ENCODE results near the gene FIGNL1. TPM values are rescaled to one million over a fixed set of nuclear protein-coding genes. Genes with fewer than 3 reads are reported as not detected.

FIGNL1 gene
- total and polyA plus RNA-seq, 2 donors (not counting 3 experiments of a cell fraction or from before 2014, with no cell fraction given) = 20.8 to 49.3 TPM

DNA sequence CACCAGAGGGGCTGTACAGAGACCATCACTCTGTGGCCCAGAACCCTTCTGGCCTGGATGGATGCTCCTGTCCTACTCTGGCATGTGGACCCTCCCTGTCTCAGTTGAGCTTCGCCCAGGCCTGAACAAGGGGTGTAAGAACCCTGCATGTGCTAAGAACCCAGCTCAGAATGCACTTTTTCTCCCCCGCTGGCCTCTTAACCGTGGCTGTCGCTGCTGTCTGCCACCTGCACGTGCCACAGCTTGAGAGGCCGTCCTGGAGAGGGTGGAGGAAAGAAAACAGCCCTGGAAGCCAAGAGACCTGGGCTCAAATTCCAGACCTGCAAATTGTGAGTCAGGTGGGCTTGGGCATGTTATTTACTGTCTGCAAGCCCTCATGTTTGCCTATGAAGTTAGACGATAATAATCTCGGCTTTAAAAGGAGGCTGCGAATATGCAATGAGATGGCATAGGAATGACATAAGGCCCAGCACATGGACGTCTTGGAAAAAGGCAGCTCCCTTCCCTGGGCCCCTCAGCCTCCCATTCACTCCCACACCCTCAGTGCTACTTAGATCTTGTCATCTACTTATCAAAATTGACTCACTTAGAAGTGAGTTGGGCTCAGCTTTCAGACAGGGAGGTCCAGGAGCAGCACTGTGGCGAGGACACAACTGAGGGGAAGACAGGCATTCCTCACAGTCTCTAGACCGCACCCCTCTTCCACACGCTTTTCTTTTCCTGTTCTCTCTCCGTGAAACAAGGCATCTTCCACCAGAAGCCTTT lies 31.4 kb downstream of the FIGNL1 start:
- H3K36me3 ChIP-seq (ENCODE audit: control insufficient read depth in 2 of 2, extremely low read depth in 1 of 2, insufficient read depth in 2 of 2, low read length in 2 of 2) = no peaks in the 10 kb centered on the region
- no peak overlapping the region for H3K27ac ChIP-seq (ENCODE audit: insufficient read depth, low read depth, low read length)
- intact Hi-C loops (cut with micrococcal nuclease) = loop anchor here (1.0 to 2.0 kb wide), 4 partner anchors 213 to 742 kb away; no protein-coding TSS in a partner anchor
- H3K4me3 ChIP-seq (replicated peaks in 1 of 3; ENCODE audit: insufficient read depth in 1 of 3, low read depth in 1 of 3, low read length in 3 of 3) = no peak overlapping the region
- BruUV-seq (replicated peaks) = no TSS peak
- H3K9me1 ChIP-seq (replicated peaks; ENCODE audit: control insufficient read depth, extremely low read depth, insufficient read depth, low read length) = no peaks in the 10 kb centered on the region
- FAIRE-seq (no peak), DNase-seq (ENCODE audit: low read depth, low spot score) (no peak)
- peaks cover 12% of the 10 kb centered on the region for H3K4me1 ChIP-seq (ENCODE audit: control insufficient read depth, extremely low read depth, insufficient read depth, low read length)
- H3K27me3 ChIP-seq (ENCODE audit: control insufficient read depth in 2 of 2, insufficient read depth in 2 of 2, low read length in 2 of 2) = peaks cover 0 to 8% of the 10 kb centered on the region in 2 experiments
- H3K9ac ChIP-seq (replicated peaks; ENCODE audit: extremely low read depth, insufficient read depth, low read length) = no peak overlapping the region
- H2AFZ ChIP-seq (ENCODE audit: low read depth, low read length) = no peak overlapping the region
- no peak overlapping the region for H3K4me2 ChIP-seq (ENCODE audit: insufficient read depth, low read length)
- ChIA-PET POLR2A (no interaction called here), CTCF (interaction anchor here (0.8 to 4.5 kb wide), 21 partner anchors 10 to 764 kb away, joined by 3 to 49 read pairs (median 4); partner anchors contain the start of gene ZPBP)
- H4K20me1 ChIP-seq (replicated peaks; ENCODE audit: control insufficient read depth, extremely low read depth, insufficient read depth, low read length) = no peaks in the 10 kb centered on the region
- TF ChIP-seq, protein P1, sequence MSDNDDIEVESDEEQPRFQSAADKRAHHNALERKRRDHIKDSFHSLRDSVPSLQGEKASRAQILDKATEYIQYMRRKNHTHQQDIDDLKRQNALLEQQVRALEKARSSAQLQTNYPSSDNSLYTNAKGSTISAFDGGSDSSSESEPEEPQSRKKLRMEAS (IDR thresholded peaks at IDR 0.05; ENCODE audit: insufficient read depth, insufficient read length) = no peak
- TF ChIP-seq GATA2 (IDR thresholded peaks at IDR 0.05; ENCODE audit: insufficient read depth, insufficient read length, low read depth, low read length) (no peak), JUN (IDR thresholded peaks at IDR 0.05; ENCODE audit: borderline replicate concordance, insufficient read depth, insufficient read length, low read depth) (no peak), POLR2A (IDR thresholded peaks at IDR 0.05; ENCODE audit: low read depth, low read length) (no peak), FOS (IDR thresholded peaks at IDR 0.05; ENCODE audit: borderline replicate concordance, insufficient read depth, low read length) (no peak), MYC (IDR thresholded peaks at IDR 0.05; ENCODE audit: low read depth, low read length) (no peak), EZH2 (IDR thresholded peaks at IDR 0.05; ENCODE audit: borderline replicate concordance, low read depth, low read length, severe bottlenecking) (no peak), POLR2AphosphoS5 (IDR thresholded peaks at IDR 0.05; ENCODE audit: insufficient read depth, low read depth, low read length) (no peak)
- TF ChIP-seq, protein P2, sequence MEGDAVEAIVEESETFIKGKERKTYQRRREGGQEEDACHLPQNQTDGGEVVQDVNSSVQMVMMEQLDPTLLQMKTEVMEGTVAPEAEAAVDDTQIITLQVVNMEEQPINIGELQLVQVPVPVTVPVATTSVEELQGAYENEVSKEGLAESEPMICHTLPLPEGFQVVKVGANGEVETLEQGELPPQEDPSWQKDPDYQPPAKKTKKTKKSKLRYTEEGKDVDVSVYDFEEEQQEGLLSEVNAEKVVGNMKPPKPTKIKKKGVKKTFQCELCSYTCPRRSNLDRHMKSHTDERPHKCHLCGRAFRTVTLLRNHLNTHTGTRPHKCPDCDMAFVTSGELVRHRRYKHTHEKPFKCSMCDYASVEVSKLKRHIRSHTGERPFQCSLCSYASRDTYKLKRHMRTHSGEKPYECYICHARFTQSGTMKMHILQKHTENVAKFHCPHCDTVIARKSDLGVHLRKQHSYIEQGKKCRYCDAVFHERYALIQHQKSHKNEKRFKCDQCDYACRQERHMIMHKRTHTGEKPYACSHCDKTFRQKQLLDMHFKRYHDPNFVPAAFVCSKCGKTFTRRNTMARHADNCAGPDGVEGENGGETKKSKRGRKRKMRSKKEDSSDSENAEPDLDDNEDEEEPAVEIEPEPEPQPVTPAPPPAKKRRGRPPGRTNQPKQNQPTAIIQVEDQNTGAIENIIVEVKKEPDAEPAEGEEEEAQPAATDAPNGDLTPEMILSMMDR (IDR thresholded peaks at IDR 0.05; ENCODE audit: extremely low read depth in 1 of 2, insufficient read depth in 1 of 2, low read depth in 1 of 2, low read length in 2 of 2) = no peak
- no peaks in the 10 kb centered on the region for H3K9me3 ChIP-seq (replicated peaks; ENCODE audit: control insufficient read depth, insufficient read depth, low read length)
- dilution Hi-C loops (cut with MboI; ENCODE audit: extremely low pct_ligation_motif_present, low sequenced_read_pairs) = no loop called here
- H3K79me2 ChIP-seq (ENCODE audit: control insufficient read depth, insufficient read depth, low read length) = no peaks in the 10 kb centered on the region

Measured in endothelial cell of umbilical vein (primary cell).